Esophagus squamous epithelium (tissue), 4 donors: ENCODE measurements around the gene CCDC32.

Experiments used
- CTCF ChIP-seq, 6 experiments: fragments of 450-650 bp in 4 of 6; fragments of 200-600 bp in 2 of 6; sonication (generic) in 2 of 6; IDR thresholded peaks; one replicate each; pipeline ENCODE4 v1.5.1; 2016 to 2019; ENCODE audit warnings: antibody characterized with exemption in 6 of 6, mild to moderate bottlenecking in 4 of 6, moderate library complexity in 4 of 6
- POLR2A ChIP-seq, 4 donors: fragments of 450-650 bp; IDR thresholded peaks; one replicate each; pipeline ENCODE4 v1.6.1; 2017; ENCODE audit warnings: antibody characterized with exemption in 4 of 4, mild to moderate bottlenecking in 4 of 4, moderate library complexity in 3 of 4

DNA sequence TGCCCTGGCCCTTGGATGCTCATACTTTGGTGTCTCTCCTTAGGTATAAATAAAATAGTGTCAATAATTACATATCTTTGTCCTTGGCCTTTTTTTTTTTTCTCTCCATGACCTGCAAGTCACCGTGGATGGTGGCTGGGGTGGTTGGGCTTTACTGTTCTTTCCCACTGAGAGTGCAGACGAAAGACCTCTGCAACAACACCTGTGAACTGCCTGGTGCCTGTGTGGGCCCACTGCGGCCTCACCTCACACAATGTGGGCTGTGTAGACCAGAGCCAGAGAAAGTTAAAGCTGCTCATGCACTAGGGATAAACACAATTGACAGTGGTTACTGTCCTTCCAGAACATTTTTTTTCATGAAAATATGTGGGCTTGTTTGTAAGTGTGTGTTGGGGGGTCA lies 39.0 kb downstream of the CCDC32 start:
- no peak for TF ChIP-seq CTCF (IDR thresholded peaks at IDR 0.05)
- no peak for TF ChIP-seq POLR2A (IDR thresholded peaks at IDR 0.05)
